T-helper 2 cell (primary cell): Measurements from ENCODE around the gene ZNF562.

Experiments used
- DNase-seq, 5 experiments: peaks; one replicate each; pipeline versions ENCODE4 v3.0.0 to v3.0.0-alpha.2; 2012 to 2022

The ZNF562 gene

GRCh38 chr19:9641810-9642209, 33.1 kb downstream of the ZNF562 start:
- DNase-seq = no peak

GRCh38 chr19:9640956-9641355, 33.9 kb downstream of the ZNF562 start:
- no peak for DNase-seq

- no peak for DNase-seq
Measured at GRCh38 chr19:9636018-9636417, 38.9 kb downstream of the ZNF562 start.

GRCh38 chr19:9627856-9628255, 47.0 kb downstream of the ZNF562 start:
- no peak for DNase-seq

GRCh38 chr19:9622531-9622930, 52.4 kb downstream of the ZNF562 start:
- no peak for DNase-seq

- DNase-seq = peak; percentile 66 to 95 (median 88)
Measured at GRCh38 chr19:9621156-9622037, 53.5 kb downstream of the ZNF562 start, which contains the start of gene ZNF561. TSS of gene ZNF561 (minus strand) at chr19:9621232. CDS start at chr19:9619456, 1,776 bp downstream.

GRCh38 chr19:9620842-9621155, 54.1 kb downstream of the ZNF562 start:
- no peak for DNase-seq

- no peak for DNase-seq
Measured at GRCh38 chr19:9615844-9616243, 59.1 kb downstream of the ZNF562 start.

GRCh38 chr19:9610484-9611113, 64.3 kb downstream of the ZNF562 start:
- no peak for DNase-seq

GRCh38 chr19:9608912-9609311, 66.0 kb downstream of the ZNF562 start:
- no peak for DNase-seq

- no peak for DNase-seq
Measured at GRCh38 chr19:9597027-9597426, 77.9 kb downstream of the ZNF562 start.
